ENCODE measurements around the gene EXTL2.
"Not testable (repeated sequence)": the region's sequence is repeated elsewhere in the genome, so short reads cannot be mapped to it uniquely, and the experiment has no call there.

DNA sequence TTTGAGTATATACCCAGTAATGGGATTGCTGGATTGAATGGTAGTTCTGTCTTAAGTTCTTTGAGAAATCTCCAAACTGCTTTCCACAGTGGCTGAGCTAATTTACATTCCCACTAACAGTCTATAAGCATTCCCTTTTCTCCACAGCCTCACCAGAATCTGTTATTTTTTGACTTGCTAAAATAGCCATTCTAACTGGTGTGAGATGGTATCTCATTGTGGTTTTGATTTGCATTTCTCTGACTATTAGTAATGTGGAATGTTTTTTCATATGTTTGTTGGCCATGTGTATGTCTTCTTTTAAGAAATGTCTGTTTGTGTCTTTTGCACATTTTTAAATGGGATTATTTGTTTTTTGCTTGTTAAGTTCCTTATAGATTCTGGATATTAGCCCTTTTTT is 39.5 kb downstream of the EXTL2 start:
- TF ChIP-seq, protein P1, sequence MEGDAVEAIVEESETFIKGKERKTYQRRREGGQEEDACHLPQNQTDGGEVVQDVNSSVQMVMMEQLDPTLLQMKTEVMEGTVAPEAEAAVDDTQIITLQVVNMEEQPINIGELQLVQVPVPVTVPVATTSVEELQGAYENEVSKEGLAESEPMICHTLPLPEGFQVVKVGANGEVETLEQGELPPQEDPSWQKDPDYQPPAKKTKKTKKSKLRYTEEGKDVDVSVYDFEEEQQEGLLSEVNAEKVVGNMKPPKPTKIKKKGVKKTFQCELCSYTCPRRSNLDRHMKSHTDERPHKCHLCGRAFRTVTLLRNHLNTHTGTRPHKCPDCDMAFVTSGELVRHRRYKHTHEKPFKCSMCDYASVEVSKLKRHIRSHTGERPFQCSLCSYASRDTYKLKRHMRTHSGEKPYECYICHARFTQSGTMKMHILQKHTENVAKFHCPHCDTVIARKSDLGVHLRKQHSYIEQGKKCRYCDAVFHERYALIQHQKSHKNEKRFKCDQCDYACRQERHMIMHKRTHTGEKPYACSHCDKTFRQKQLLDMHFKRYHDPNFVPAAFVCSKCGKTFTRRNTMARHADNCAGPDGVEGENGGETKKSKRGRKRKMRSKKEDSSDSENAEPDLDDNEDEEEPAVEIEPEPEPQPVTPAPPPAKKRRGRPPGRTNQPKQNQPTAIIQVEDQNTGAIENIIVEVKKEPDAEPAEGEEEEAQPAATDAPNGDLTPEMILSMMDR (IDR thresholded peaks at IDR 0.05) = not testable (repeated sequence)
- not testable (repeated sequence) for TF ChIP-seq ZFX (IDR thresholded peaks at IDR 0.05; ENCODE audit: borderline replicate concordance)

All from 22Rv1 (cell line).